ENCODE data around the gene PRR18.

Gene PRR18

GRCh38 chr6:166344240-166344639 lies 36.0 kb upstream of the PRR18 start:
- WGBS, 2 donors (ENCODE audit: extremely low coverage in 2 of 2, insufficient read length in 2 of 2, insufficient replicate concordance in 1 of 2) = no CpG with 5 or more reads among the region's 8 CpGs
- Histone ChIP-seq H3K27me3 (ENCODE audit: control insufficient read depth in 3 of 3, insufficient read depth in 3 of 3, low read depth in 1 of 3, low read length in 3 of 3) (no peaks in the 10 kb centered on the region), H3K27ac (replicated peaks; ENCODE audit: low read length) (no peak overlapping the region)

DNA sequence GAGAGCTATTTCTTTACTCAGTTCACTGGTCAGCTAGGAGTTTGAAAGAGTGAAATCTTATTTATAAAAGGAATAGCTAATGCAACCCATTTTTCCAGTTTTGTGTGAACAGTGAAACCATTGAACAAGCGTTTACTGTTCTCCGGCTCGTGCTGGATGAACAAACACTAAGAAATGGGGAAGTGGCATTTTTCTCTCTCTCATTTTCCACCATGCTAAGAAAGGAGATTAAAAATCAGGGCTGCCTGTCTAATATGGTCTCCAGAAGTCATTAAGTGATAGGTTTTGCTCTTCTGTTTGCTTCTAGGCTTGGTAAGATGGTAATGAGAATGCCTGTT lies 34.9 kb upstream of the PRR18 start:
- H2AFZ ChIP-seq (ENCODE audit: low read length) = peak overlapping the region; percentile 93
- H2BK12ac ChIP-seq (ENCODE audit: low read length) = no peak overlapping the region
- H3K9me3 ChIP-seq (replicated peaks in 1 of 2; ENCODE audit: control insufficient read depth in 2 of 2, insufficient read depth in 1 of 2, low read depth in 1 of 2, low read length in 2 of 2) = no peaks in the 10 kb centered on the region
- H3K36me3 ChIP-seq (replicated peaks in 1 of 2; ENCODE audit: control insufficient read depth in 2 of 2, insufficient read depth in 2 of 2, low read length in 2 of 2) = peaks cover 0 to 21% of the 10 kb centered on the region in 2 donors
- no peak overlapping the region for H2BK120ac ChIP-seq (ENCODE audit: low read depth, low read length)
- no peak overlapping the region for H3K18ac ChIP-seq (ENCODE audit: low read length)
- H3K79me1 ChIP-seq (ENCODE audit: low read depth, low read length) = peaks cover 1% of the 10 kb centered on the region
- peak overlapping the region; percentile 83 for H3K4me2 ChIP-seq (ENCODE audit: insufficient read depth, low read length, poor library complexity, severe bottlenecking)
- no peak overlapping the region for H3K9ac ChIP-seq (ENCODE audit: low read depth, low read length, poor library complexity)
- no peak overlapping the region for H4K8ac ChIP-seq (ENCODE audit: low read depth, low read length)
- H3K4me3 ChIP-seq (ENCODE audit: low read length in 2 of 2) = peak overlapping the region; percentile 73 to 100
- H3K27ac ChIP-seq (replicated peaks; ENCODE audit: low read length) = no peak overlapping the region
- no peak overlapping the region for H2BK5ac ChIP-seq (ENCODE audit: low read length)
- no peak for DNase-seq (ENCODE audit: low spot score)
- H3K23ac ChIP-seq (ENCODE audit: low read depth, low read length, poor library complexity) = no peak overlapping the region
- H3K4me1 ChIP-seq (ENCODE audit: control insufficient read depth in 2 of 2, insufficient read depth in 1 of 2, low read depth in 1 of 2, low read length in 2 of 2) = peaks cover 3 to 9% of the 10 kb centered on the region in 2 donors
- H2BK15ac ChIP-seq (ENCODE audit: low read length) = no peak overlapping the region
- H4K91ac ChIP-seq (ENCODE audit: low read depth, low read length, poor library complexity) = no peak overlapping the region
- H2AK5ac ChIP-seq (ENCODE audit: low read depth, low read length) = peak overlapping the region; percentile 51
- no peak overlapping the region for H3K4ac ChIP-seq (ENCODE audit: low read length)
- no peak overlapping the region for H3K14ac ChIP-seq (ENCODE audit: low read length)
- no peaks in the 10 kb centered on the region for H3K27me3 ChIP-seq (ENCODE audit: control insufficient read depth in 3 of 3, insufficient read depth in 3 of 3, low read depth in 1 of 3, low read length in 3 of 3)
- WGBS, 2 donors (ENCODE audit: extremely low coverage in 2 of 2, insufficient read length in 2 of 2, insufficient replicate concordance in 1 of 2) = no CpG with 5 or more reads among the region's 3 CpGs

More at GRCh38 chr6:166344240-166344639, 36.0 kb upstream of the PRR18 start:
- no peak for DNase-seq (ENCODE audit: low spot score)
- Histone ChIP-seq H3K4ac (ENCODE audit: low read length) (no peak overlapping the region), H3K4me3 (ENCODE audit: low read length in 2 of 2) (no peak overlapping the region), H3K23ac (ENCODE audit: low read depth, low read length, poor library complexity) (no peak overlapping the region), H3K4me2 (ENCODE audit: insufficient read depth, low read length, poor library complexity, severe bottlenecking) (no peak overlapping the region), H3K9me3 (replicated peaks in 1 of 2; ENCODE audit: control insufficient read depth in 2 of 2, insufficient read depth in 1 of 2, low read depth in 1 of 2, low read length in 2 of 2) (no peaks in the 10 kb centered on the region), H2BK12ac (ENCODE audit: low read length) (no peak overlapping the region), H3K18ac (ENCODE audit: low read length) (no peak overlapping the region), H3K4me1 (ENCODE audit: control insufficient read depth in 2 of 2, insufficient read depth in 1 of 2, low read depth in 1 of 2, low read length in 2 of 2) (peaks cover 3 to 9% of the 10 kb centered on the region in 2 donors), H4K91ac (ENCODE audit: low read depth, low read length, poor library complexity) (no peak overlapping the region), H3K79me1 (ENCODE audit: low read depth, low read length) (no peaks in the 10 kb centered on the region), H2BK5ac (ENCODE audit: low read length) (no peak overlapping the region), H2BK120ac (ENCODE audit: low read depth, low read length) (no peak overlapping the region), H2AFZ (ENCODE audit: low read length) (no peak overlapping the region), H2BK15ac (ENCODE audit: low read length) (no peak overlapping the region), H4K8ac (ENCODE audit: low read depth, low read length) (no peak overlapping the region), H3K9ac (ENCODE audit: low read depth, low read length, poor library complexity) (no peak overlapping the region), H3K14ac (ENCODE audit: low read length) (no peak overlapping the region), H2AK5ac (ENCODE audit: low read depth, low read length) (no peak overlapping the region), H3K36me3 (replicated peaks in 1 of 2; ENCODE audit: control insufficient read depth in 2 of 2, insufficient read depth in 2 of 2, low read length in 2 of 2) (peaks cover 0 to 13% of the 10 kb centered on the region in 2 donors)

- Histone ChIP-seq H2BK12ac (ENCODE audit: low read length) (peak within 1 kb of the TSS; percentile 63), H3K4me2 (ENCODE audit: insufficient read depth, low read length, poor library complexity, severe bottlenecking) (peak within 1 kb of the TSS; percentile 83), H3K27ac (replicated peaks; ENCODE audit: low read length) (peak within 1 kb of the TSS; percentile 46), H3K36me3 (replicated peaks in 1 of 2; ENCODE audit: control insufficient read depth in 2 of 2, insufficient read depth in 2 of 2, low read length in 2 of 2) (peaks cover 2 to 27% of the 10 kb centered on the region in 2 donors), H2BK120ac (ENCODE audit: low read depth, low read length) (no peak within 1 kb of the TSS), H2AK5ac (ENCODE audit: low read depth, low read length) (peak within 1 kb of the TSS; percentile 51), H2BK15ac (ENCODE audit: low read length) (no peak within 1 kb of the TSS), H4K91ac (ENCODE audit: low read depth, low read length, poor library complexity) (no peak within 1 kb of the TSS), H3K79me1 (ENCODE audit: low read depth, low read length) (peaks cover 1% of the 10 kb centered on the region), H3K27me3 (ENCODE audit: control insufficient read depth in 3 of 3, insufficient read depth in 3 of 3, low read depth in 1 of 3, low read length in 3 of 3) (no peaks in the 10 kb centered on the region), H3K14ac (ENCODE audit: low read length) (peak within 1 kb of the TSS; percentile 97), H3K9ac (ENCODE audit: low read depth, low read length, poor library complexity) (peak within 1 kb of the TSS; percentile 99), H2BK5ac (ENCODE audit: low read length) (no peak within 1 kb of the TSS), H3K9me3 (replicated peaks in 1 of 2; ENCODE audit: control insufficient read depth in 2 of 2, insufficient read depth in 1 of 2, low read depth in 1 of 2, low read length in 2 of 2) (no peaks in the 10 kb centered on the region), H3K18ac (ENCODE audit: low read length) (peak within 1 kb of the TSS; percentile 98), H3K4ac (ENCODE audit: low read length) (peak within 1 kb of the TSS; percentile 81), H4K8ac (ENCODE audit: low read depth, low read length) (no peak within 1 kb of the TSS), H3K4me1 (ENCODE audit: control insufficient read depth in 2 of 2, insufficient read depth in 1 of 2, low read depth in 1 of 2, low read length in 2 of 2) (peaks cover 3 to 9% of the 10 kb centered on the region in 2 donors), H3K4me3 (ENCODE audit: low read length in 2 of 2) (peak within 1 kb of the TSS; percentile 73 to 100), H2AFZ (ENCODE audit: low read length) (peak within 1 kb of the TSS; percentile 93), H3K23ac (ENCODE audit: low read depth, low read length, poor library complexity) (peak within 1 kb of the TSS; percentile 95)
- WGBS, 2 donors (ENCODE audit: extremely low coverage in 2 of 2, insufficient read length in 2 of 2, insufficient replicate concordance in 1 of 2) = no CpG with 5 or more reads among the region's 73 CpGs
- DNase-seq (ENCODE audit: low spot score) = peak; percentile 68
Observed at GRCh38 chr6:166342349-166343149, 34.4 kb upstream of the PRR18 start, which contains the start of gene SFT2D1. Gene SFT2D1, minus strand, starts transcription at chr6:166342545. Its CDS starts 64 bp downstream, at chr6:166342481.

- peak overlapping the region; percentile 95 for H3K23ac ChIP-seq (ENCODE audit: low read depth, low read length, poor library complexity)
- H3K4me2 ChIP-seq (ENCODE audit: insufficient read depth, low read length, poor library complexity, severe bottlenecking) = peak overlapping the region; percentile 83
- H3K4me3 ChIP-seq (ENCODE audit: low read length in 2 of 2) = peak overlapping the region; percentile 73 to 100
- no peak overlapping the region for H2BK15ac ChIP-seq (ENCODE audit: low read length)
- H3K18ac ChIP-seq (ENCODE audit: low read length) = peak overlapping the region; percentile 97
- H2BK12ac ChIP-seq (ENCODE audit: low read length) = no peak overlapping the region
- H4K91ac ChIP-seq (ENCODE audit: low read depth, low read length, poor library complexity) = no peak overlapping the region
- H3K4ac ChIP-seq (ENCODE audit: low read length) = peak overlapping the region; percentile 81
- H3K36me3 ChIP-seq (replicated peaks in 1 of 2; ENCODE audit: control insufficient read depth in 2 of 2, insufficient read depth in 2 of 2, low read length in 2 of 2) = peaks cover 6 to 33% of the 10 kb centered on the region in 2 donors
- H3K14ac ChIP-seq (ENCODE audit: low read length) = peak overlapping the region; percentile 97
- H3K9me3 ChIP-seq (replicated peaks in 1 of 2; ENCODE audit: control insufficient read depth in 2 of 2, insufficient read depth in 1 of 2, low read depth in 1 of 2, low read length in 2 of 2) = no peaks in the 10 kb centered on the region
- H3K79me1 ChIP-seq (ENCODE audit: low read depth, low read length) = peaks cover 5% of the 10 kb centered on the region
- no peak overlapping the region for H2BK120ac ChIP-seq (ENCODE audit: low read depth, low read length)
- DNase-seq (ENCODE audit: low spot score) = no peak
- no peak overlapping the region for H2BK5ac ChIP-seq (ENCODE audit: low read length)
- H4K8ac ChIP-seq (ENCODE audit: low read depth, low read length) = no peak overlapping the region
- H3K27me3 ChIP-seq (ENCODE audit: control insufficient read depth in 3 of 3, insufficient read depth in 3 of 3, low read depth in 1 of 3, low read length in 3 of 3) = no peaks in the 10 kb centered on the region
- peak overlapping the region; percentile 98 for H3K9ac ChIP-seq (ENCODE audit: low read depth, low read length, poor library complexity)
- peak overlapping the region; percentile 46 for H3K27ac ChIP-seq (replicated peaks; ENCODE audit: low read length)
- no peak overlapping the region for H2AK5ac ChIP-seq (ENCODE audit: low read depth, low read length)
- peak overlapping the region; percentile 93 for H2AFZ ChIP-seq (ENCODE audit: low read length)
- H3K4me1 ChIP-seq (ENCODE audit: control insufficient read depth in 2 of 2, insufficient read depth in 1 of 2, low read depth in 1 of 2, low read length in 2 of 2) = peaks cover 3 to 9% of the 10 kb centered on the region in 2 donors
- no CpG with 5 or more reads among the region's 16 CpGs for WGBS, 2 donors (ENCODE audit: extremely low coverage in 2 of 2, insufficient read length in 2 of 2, insufficient replicate concordance in 1 of 2)
Observed at GRCh38 chr6:166341977-166342348, 33.8 kb upstream of the PRR18 start.

All from neuronal stem cell (in vitro differentiated cells).